Hepatocyte (in vitro differentiated cells): Measurements from ENCODE around the gene CREB5. TPM values are rescaled to one million over a fixed set of nuclear protein-coding genes. Genes with fewer than 3 reads are reported as not detected.

Source experiments
- DNase-seq: peaks from one replicate; pipeline ENCODE4 v3.0.0-alpha.2; 2016; ENCODE audit warnings: low spot score
- H2AFZ ChIP-seq: fragments of 200-600 bp; sonication (generic); 2 replicates; pipeline ENCODE4 v1.6.0; 2016; ENCODE audit warnings: antibody characterized with exemption, mild to moderate bottlenecking
- H3K27ac ChIP-seq: fragments of 200-600 bp; sonication (generic); 2 replicates; pipeline ENCODE4 v1.5.1; 2016; ENCODE audit warnings: mild to moderate bottlenecking
- H3K27me3 ChIP-seq: fragments of 200-600 bp; sonication (generic); 2 replicates; pipeline ENCODE4 v1.6.1; 2016
- H3K36me3 ChIP-seq: fragments of 200-600 bp; sonication (generic); replicated peaks from 2 replicates; pipeline ENCODE4 v1.5.1; 2016; ENCODE audit warnings: low read depth; ENCODE audit not compliant: insufficient read depth
- H3K4me1 ChIP-seq: fragments of 200-600 bp; sonication (generic); 2 replicates; pipeline ENCODE4 v1.5.1; 2016; ENCODE audit warnings: mild to moderate bottlenecking, moderate library complexity; ENCODE audit not compliant: insufficient read depth
- H3K4me2 ChIP-seq: fragments of 200-600 bp; sonication (generic); 2 replicates; pipeline ENCODE4 v1.6.0; 2016
- H3K4me3 ChIP-seq: fragments of 200-600 bp; sonication (generic); 2 replicates; pipeline ENCODE4 v1.5.1; 2016; ENCODE audit warnings: mild to moderate bottlenecking
- H3K79me2 ChIP-seq: fragments of 200-600 bp; sonication (generic); 2 replicates; pipeline ENCODE4 v1.6.0; 2017; ENCODE audit warnings: mild to moderate bottlenecking
- H3K9me2 ChIP-seq: fragments of 200-600 bp; sonication (generic); replicated peaks from 2 replicates; pipeline ENCODE4 v1.6.0; 2017; ENCODE audit warnings: mild to moderate bottlenecking; ENCODE audit not compliant: insufficient read depth
- H3K9me3 ChIP-seq: fragments of 200-600 bp; sonication (generic); 2 replicates; pipeline ENCODE4 v1.5.1; 2016; ENCODE audit warnings: low read depth, mild to moderate bottlenecking
- H4K20me1 ChIP-seq: fragments of 200-600 bp; sonication (generic); 2 replicates; pipeline ENCODE4 v1.6.0; 2016; ENCODE audit warnings: mild to moderate bottlenecking; ENCODE audit not compliant: insufficient read depth, poor library complexity, severe bottlenecking
- EZH2 ChIP-seq: fragments of 200-600 bp; sonication (generic); IDR thresholded peaks from 2 replicates; pipeline ENCODE4 v1.6.1; 2016; ENCODE audit warnings: antibody characterized with exemption, mild to moderate bottlenecking, borderline replicate concordance
- EZH2phosphoT487 ChIP-seq: fragments of 200-600 bp; sonication (generic); IDR thresholded peaks from one replicate; pipeline ENCODE4 v1.6.1; 2018; ENCODE audit warnings: antibody characterized with exemption, mild to moderate bottlenecking, low read depth, moderate library complexity; ENCODE audit not compliant: unreplicated experiment, severe bottlenecking
- WGBS: methylation state at CpG from one replicate; pipeline ENCODE4 v1.1.6; 2016; ENCODE audit warnings: low lambda C conversion rate; ENCODE audit errors: missing lambda C conversion rate; 5-methylcytosine and 5-hydroxymethylcytosine counted together
- polyA plus RNA-seq: library from polyadenylated mRNA; unstranded; fragments of >200 nt; fragmentation: Nextera tagmentation; extraction: Ambion mirVana; gene quantifications from 2 replicates; pipeline ENCODE4 v1.2.1, GENCODE V29; 2016
- total RNA-seq: library from RNA; depleted of rRNA; stranded (reverse); fragments of >200 nt; gene quantifications from 2 replicates; pipeline ENCODE4 v1.2.3, GENCODE V29; 2014
- TF ChIP-seq, protein P1 (sequence below): fragments of 200-600 bp; sonication (generic); IDR thresholded peaks from 2 replicates; pipeline ENCODE4 v1.5.1; 2016; ENCODE audit warnings: antibody characterized with exemption, mild to moderate bottlenecking; ENCODE audit not compliant: poor library complexity

Gene CREB5
- total and polyA plus RNA-seq, 2 experiments from 2014 or later, result 14.0 to 27.9 TPM

- H3K4me1 ChIP-seq, result peaks cover 15% of the 10 kb centered on the region
- no peaks in the 10 kb centered on the region for H3K36me3 ChIP-seq
- no peaks in the 10 kb centered on the region for H3K9me2 ChIP-seq
- no peaks in the 10 kb centered on the region for H3K79me2 ChIP-seq
- H3K4me2 ChIP-seq, result peak overlapping the region; percentile 36
- H2AFZ ChIP-seq, result no peak overlapping the region
- H4K20me1 ChIP-seq, result no peaks in the 10 kb centered on the region
- WGBS, result 47% methylated on average over 9 of the region's 9 CpGs
- H3K27me3 ChIP-seq, result no peaks in the 10 kb centered on the region
- TF ChIP-seq, protein P1, sequence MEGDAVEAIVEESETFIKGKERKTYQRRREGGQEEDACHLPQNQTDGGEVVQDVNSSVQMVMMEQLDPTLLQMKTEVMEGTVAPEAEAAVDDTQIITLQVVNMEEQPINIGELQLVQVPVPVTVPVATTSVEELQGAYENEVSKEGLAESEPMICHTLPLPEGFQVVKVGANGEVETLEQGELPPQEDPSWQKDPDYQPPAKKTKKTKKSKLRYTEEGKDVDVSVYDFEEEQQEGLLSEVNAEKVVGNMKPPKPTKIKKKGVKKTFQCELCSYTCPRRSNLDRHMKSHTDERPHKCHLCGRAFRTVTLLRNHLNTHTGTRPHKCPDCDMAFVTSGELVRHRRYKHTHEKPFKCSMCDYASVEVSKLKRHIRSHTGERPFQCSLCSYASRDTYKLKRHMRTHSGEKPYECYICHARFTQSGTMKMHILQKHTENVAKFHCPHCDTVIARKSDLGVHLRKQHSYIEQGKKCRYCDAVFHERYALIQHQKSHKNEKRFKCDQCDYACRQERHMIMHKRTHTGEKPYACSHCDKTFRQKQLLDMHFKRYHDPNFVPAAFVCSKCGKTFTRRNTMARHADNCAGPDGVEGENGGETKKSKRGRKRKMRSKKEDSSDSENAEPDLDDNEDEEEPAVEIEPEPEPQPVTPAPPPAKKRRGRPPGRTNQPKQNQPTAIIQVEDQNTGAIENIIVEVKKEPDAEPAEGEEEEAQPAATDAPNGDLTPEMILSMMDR, result no peak
- no peak for TF ChIP-seq EZH2
- no peak for TF ChIP-seq EZH2phosphoT487
- H3K4me3 ChIP-seq, result no peak overlapping the region
- H3K27ac ChIP-seq, result peak overlapping the region; percentile 77
- no peaks in the 10 kb centered on the region for H3K9me3 ChIP-seq
- peak; percentile 50 for DNase-seq
Observed at GRCh38 chr7:28481091-28481926, 69.0 kb downstream of the CREB5 start.

GRCh38 chr7:28483112-28483511 is 70.8 kb downstream of the CREB5 start:
- TF ChIP-seq EZH2 (no peak), EZH2phosphoT487 (no peak)
- TF ChIP-seq, protein P1, result no peak
- no peak overlapping the region for H3K4me3 ChIP-seq
- H3K4me1 ChIP-seq, result peaks cover 15% of the 10 kb centered on the region
- DNase-seq, result no peak
- H4K20me1 ChIP-seq, result no peaks in the 10 kb centered on the region
- H2AFZ ChIP-seq, result no peak overlapping the region
- no peaks in the 10 kb centered on the region for H3K36me3 ChIP-seq
- 43% methylated on average over 4 of the region's 4 CpGs for WGBS
- no peak overlapping the region for H3K4me2 ChIP-seq
- H3K9me3 ChIP-seq, result no peaks in the 10 kb centered on the region
- no peaks in the 10 kb centered on the region for H3K79me2 ChIP-seq
- H3K27me3 ChIP-seq, result no peaks in the 10 kb centered on the region
- H3K27ac ChIP-seq, result no peak overlapping the region
- no peaks in the 10 kb centered on the region for H3K9me2 ChIP-seq

DNA sequence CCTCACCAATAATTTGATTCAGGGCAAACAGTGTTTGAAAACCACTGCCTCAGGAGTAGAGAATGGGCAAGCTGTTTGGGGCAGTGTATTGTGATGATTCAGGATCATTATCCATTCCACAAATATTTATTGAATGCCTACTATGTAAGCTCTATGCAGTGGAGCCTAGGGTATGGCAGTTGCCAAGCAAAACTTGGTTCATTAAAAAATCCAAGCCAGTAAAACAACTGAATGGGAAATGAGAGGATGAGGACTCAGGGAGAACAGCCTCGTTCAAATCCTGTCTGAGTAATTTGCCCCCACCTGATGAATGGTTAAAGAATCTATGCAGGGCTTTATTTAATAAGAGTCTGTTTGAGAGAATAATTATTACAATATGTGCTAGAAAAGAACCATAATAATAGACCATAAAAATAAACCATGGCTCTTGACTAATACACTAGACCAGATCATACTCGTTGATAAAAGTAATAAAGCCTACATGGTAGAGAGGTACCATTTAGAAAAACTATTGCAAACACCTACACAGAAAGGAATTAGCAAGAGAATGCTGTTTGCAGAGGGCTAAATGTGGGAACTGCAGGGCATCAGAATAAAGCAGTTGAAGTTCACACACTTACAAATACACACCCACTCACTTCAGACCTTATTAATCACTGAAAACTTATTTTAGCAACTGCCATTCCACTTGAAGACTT is 71.7 kb downstream of the CREB5 start:
- 56% methylated on average over 2 of the region's 2 CpGs for WGBS
- no peak for DNase-seq
- Histone ChIP-seq H3K4me2 (no peak overlapping the region), H3K4me1 (peaks cover 15% of the 10 kb centered on the region), H2AFZ (no peak overlapping the region), H3K4me3 (no peak overlapping the region), H3K27ac (no peak overlapping the region), H3K9me2 (no peaks in the 10 kb centered on the region), H3K36me3 (no peaks in the 10 kb centered on the region), H4K20me1 (no peaks in the 10 kb centered on the region), H3K27me3 (no peaks in the 10 kb centered on the region), H3K79me2 (no peaks in the 10 kb centered on the region), H3K9me3 (no peaks in the 10 kb centered on the region)
- TF ChIP-seq EZH2, result no peak
- no peak for TF ChIP-seq EZH2phosphoT487
- TF ChIP-seq, protein P1, result no peak
